ENCODE measurements around the gene NAALADL1. TPM values are rescaled to one million over a fixed set of nuclear protein-coding genes. Genes with fewer than 3 reads are reported as not detected.

The NAALADL1 gene
- total RNA-seq, 5 donors from 2014 or later (not counting 1 experiment from before 2014, with no cell fraction given), result 10.2 to 30.1 (median 26.1) TPM

DNA sequence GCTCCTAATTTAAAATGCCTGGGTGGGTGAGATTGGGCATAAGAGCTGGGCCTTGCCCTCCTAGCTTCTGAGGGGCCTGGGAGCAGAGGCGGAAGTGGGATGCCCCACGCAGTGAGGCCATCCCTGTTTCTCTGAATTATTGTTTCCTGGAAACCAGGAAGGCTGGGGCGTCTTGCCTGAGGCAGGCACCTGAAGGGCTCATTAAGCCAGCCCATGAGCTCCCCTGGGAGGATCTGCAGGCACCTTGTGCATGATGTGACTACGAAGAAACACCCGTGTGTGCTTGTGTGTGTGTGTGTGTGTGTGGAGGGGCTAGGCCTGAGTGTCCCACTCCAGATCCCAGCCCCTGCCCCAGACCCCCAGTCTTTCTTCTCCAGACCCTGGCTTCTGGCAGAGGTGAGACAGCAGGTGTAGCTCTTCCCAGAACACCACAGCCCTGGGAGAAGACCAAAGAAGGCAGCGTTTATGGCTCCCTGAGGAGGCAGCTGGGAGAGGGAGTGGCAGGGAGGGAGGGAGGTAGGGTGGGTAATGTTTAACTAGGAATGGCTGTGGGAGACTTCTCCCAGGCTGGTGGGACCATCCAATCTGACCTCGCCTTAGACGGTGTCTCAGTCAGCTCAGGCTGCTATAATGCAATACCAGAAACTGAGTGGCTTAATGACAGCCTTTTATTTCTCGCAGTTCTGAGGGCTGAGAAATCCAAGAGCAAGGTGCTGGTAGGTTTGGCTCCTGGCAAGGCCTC, 59.5 kb downstream of the NAALADL1 start:
- peak in 1 of 4 experiments; percentile 24 for ATAC-seq (replicated peaks in 1 of 4)
- Mint-ChIP-seq H3K9me3 (no peaks in the 10 kb centered on the region), H3K27me3 (peaks cover 1 to 4% of the 10 kb centered on the region in 2 donors), H3K4me1 (peaks cover 9 to 16% (median 12%) of the 10 kb centered on the region in 3 donors), H3K27ac (peak overlapping the region; percentile 41 to 83), H3K4me3 (peak overlapping the region in 1 of 3 donors; percentile 15), H3K36me3 (no peaks in the 10 kb centered on the region)
- H3K27ac ChIP-seq (ENCODE audit: low read length), result no peak overlapping the region
- ChIA-PET POLR2A (no interaction called here), CTCF (no interaction called here)
- no peak for DNase-seq
- H3K27me3 ChIP-seq (replicated peaks in 1 of 2; ENCODE audit: control insufficient read depth in 2 of 2, extremely low read depth in 1 of 2, insufficient read depth in 2 of 2, low read length in 1 of 2), result peaks cover 0 to 42% of the 10 kb centered on the region in 2 experiments
- H3K9me3 ChIP-seq, result no peaks in the 10 kb centered on the region
- no peaks in the 10 kb centered on the region for H3K36me3 ChIP-seq (ENCODE audit: control insufficient read depth in 2 of 2, extremely low read depth in 1 of 2, insufficient read depth in 1 of 2, low read length in 1 of 2)
- H3K4me1 ChIP-seq (ENCODE audit: control insufficient read depth in 1 of 2, extremely low read depth in 1 of 2, insufficient read depth in 2 of 2, low read length in 2 of 2), result peaks cover 0 to 7% of the 10 kb centered on the region in 2 experiments
- WGBS (ENCODE audit: insufficient coverage), result 86% methylated on average over 5 of the region's 9 CpGs
- H3K4me3 ChIP-seq (ENCODE audit: control insufficient read depth in 1 of 2, extremely low read depth in 1 of 2, low read length in 1 of 2), result no peak overlapping the region

DNA sequence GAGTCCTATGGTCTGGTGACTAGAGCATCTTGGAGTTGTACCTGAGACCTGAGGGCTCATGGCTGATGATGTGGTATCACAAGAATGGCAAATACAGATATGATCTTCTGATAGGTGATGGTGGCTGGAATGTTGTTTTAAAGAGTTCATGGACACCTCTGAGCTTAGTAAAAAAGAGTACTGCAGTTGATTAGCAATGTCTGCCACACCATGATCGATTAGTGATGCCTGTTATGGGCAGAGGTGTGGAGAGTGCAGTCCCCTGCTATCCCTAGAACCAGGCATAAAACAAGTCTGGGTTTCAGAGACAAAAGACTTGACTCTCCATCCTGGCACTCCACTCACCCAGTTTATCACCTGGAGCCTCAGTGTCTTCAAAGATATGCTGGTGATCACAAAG, 60.2 kb downstream of the NAALADL1 start:
- Histone ChIP-seq H3K27me3 (replicated peaks in 1 of 2; ENCODE audit: control insufficient read depth in 2 of 2, extremely low read depth in 1 of 2, insufficient read depth in 2 of 2, low read length in 1 of 2) (peaks cover 0 to 35% of the 10 kb centered on the region in 2 experiments), H3K36me3 (ENCODE audit: control insufficient read depth in 2 of 2, extremely low read depth in 1 of 2, insufficient read depth in 1 of 2, low read length in 1 of 2) (no peaks in the 10 kb centered on the region), H3K9me3 (no peaks in the 10 kb centered on the region), H3K4me1 (ENCODE audit: control insufficient read depth in 1 of 2, extremely low read depth in 1 of 2, insufficient read depth in 2 of 2, low read length in 2 of 2) (peaks cover 0 to 7% of the 10 kb centered on the region in 2 experiments), H3K27ac (ENCODE audit: low read length) (no peak overlapping the region), H3K4me3 (ENCODE audit: control insufficient read depth in 1 of 2, extremely low read depth in 1 of 2, low read length in 1 of 2) (no peak overlapping the region)
- peaks cover 1 to 4% of the 10 kb centered on the region in 2 donors for H3K27me3 Mint-ChIP-seq
- WGBS (ENCODE audit: insufficient coverage), result no CpG with 5 or more reads among the region's 1 CpG
- H3K9me3 Mint-ChIP-seq, result no peaks in the 10 kb centered on the region
- ChIA-PET POLR2A (no interaction called here), CTCF (no interaction called here)
- no peak for DNase-seq
- peaks cover 9 to 16% (median 12%) of the 10 kb centered on the region in 3 donors for H3K4me1 Mint-ChIP-seq
- ATAC-seq (replicated peaks in 1 of 4), result no peak
- peak overlapping the region in 1 of 3 donors; percentile 15 for H3K4me3 Mint-ChIP-seq
- H3K36me3 Mint-ChIP-seq, result no peaks in the 10 kb centered on the region
- H3K27ac Mint-ChIP-seq, result peak overlapping the region; percentile 41 to 83

DNA sequence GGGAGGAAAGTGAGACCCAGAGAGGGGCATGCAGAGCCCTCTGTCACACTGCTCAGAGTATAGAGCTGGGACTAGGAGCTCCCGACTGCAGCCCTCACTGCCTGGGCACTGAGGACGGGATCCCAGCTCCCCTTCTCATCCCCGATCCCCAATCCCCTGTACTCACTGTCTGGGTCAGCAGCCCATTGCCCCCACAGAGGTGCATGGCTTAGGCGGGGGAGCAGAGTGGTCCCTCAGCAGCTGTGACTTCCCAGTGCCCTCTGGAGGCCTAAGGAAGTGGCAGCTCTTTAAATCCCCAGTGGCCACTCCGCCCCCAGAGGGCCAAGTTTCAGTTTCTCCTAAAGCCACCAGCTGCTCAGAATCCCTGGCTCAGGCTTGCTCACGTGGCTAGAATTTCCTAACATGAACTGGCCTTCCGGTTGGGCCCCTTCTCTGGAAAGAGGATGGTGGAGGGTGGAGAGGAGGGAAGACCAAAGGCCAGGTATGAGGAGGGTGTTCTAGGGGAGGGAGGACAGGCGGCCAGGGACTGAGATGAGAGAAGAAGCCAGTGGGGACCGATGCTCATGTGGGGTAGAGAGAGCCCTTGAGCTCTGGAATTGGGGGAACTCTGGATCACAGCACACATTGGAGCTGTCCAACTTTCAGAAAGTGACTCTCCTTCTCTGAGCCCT, 61.5 kb downstream of the NAALADL1 start, which contains the start of gene BATF2:
Gene BATF2, minus strand, starts transcription at position 262 of the 671 bp plus-strand sequence. Its CDS starts 57 bp downstream, at position 205.
- CTCF ChIA-PET, result interaction anchor here (0.7 to 0.9 kb wide), 2 partner anchors 148 to 185 kb away, joined by 3 read pairs; no protein-coding TSS in a partner anchor
- ATAC-seq (replicated peaks in 1 of 4), result peak in 1 of 4 experiments; percentile 38
- peaks cover 1 to 4% of the 10 kb centered on the region in 2 donors for H3K27me3 Mint-ChIP-seq
- Histone ChIP-seq H3K27me3 (replicated peaks in 1 of 2; ENCODE audit: control insufficient read depth in 2 of 2, extremely low read depth in 1 of 2, insufficient read depth in 2 of 2, low read length in 1 of 2) (peaks cover 0 to 28% of the 10 kb centered on the region in 2 experiments), H3K9me3 (no peaks in the 10 kb centered on the region), H3K4me1 (ENCODE audit: control insufficient read depth in 1 of 2, extremely low read depth in 1 of 2, insufficient read depth in 2 of 2, low read length in 2 of 2) (peaks cover 0 to 7% of the 10 kb centered on the region in 2 experiments), H3K36me3 (ENCODE audit: control insufficient read depth in 2 of 2, extremely low read depth in 1 of 2, insufficient read depth in 1 of 2, low read length in 1 of 2) (no peaks in the 10 kb centered on the region), H3K27ac (ENCODE audit: low read length) (no peak within 1 kb of the TSS), H3K4me3 (ENCODE audit: control insufficient read depth in 1 of 2, extremely low read depth in 1 of 2, low read length in 1 of 2) (no peak within 1 kb of the TSS)
- WGBS (ENCODE audit: insufficient coverage), result 32% methylated on average over 8 of the region's 9 CpGs
- no peak within 1 kb of the TSS for H3K4me3 Mint-ChIP-seq
- H3K9me3 Mint-ChIP-seq, result no peaks in the 10 kb centered on the region
- H3K27ac Mint-ChIP-seq, result no peak within 1 kb of the TSS
- POLR2A ChIA-PET, result no interaction called here
- no peaks in the 10 kb centered on the region for H3K36me3 Mint-ChIP-seq
- DNase-seq, result peak in 3 of 35 experiments; percentile 3 to 23 (median 22)
- H3K4me1 Mint-ChIP-seq, result peaks cover 9 to 16% (median 12%) of the 10 kb centered on the region in 3 donors

DNA sequence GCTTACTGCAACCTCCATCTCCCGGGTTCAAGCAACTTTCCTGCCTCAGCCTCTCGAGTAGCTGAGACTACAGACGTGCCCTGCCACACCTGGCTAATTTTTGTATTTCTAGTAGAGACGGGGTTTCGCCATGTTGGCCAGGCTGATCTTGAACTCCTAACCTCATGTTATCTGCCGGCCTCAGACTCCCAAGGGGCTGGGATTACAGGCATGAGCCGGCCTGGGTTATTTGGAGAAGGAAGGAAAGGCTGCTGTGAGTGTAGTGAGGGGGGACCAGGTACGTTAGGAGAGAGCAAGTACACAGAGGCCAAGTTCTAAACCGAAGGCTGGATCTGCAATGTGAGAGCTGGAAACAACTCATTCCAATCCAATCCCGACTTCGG, 62.0 kb downstream of the NAALADL1 start:
- WGBS (ENCODE audit: insufficient coverage), result 63% methylated on average over 4 of the region's 11 CpGs
- H3K27ac ChIP-seq (ENCODE audit: low read length), result no peak overlapping the region
- H3K27ac Mint-ChIP-seq, result no peak overlapping the region

More for the DNA sequence above, 62.0 kb downstream of the NAALADL1 start:
- H3K9me3 Mint-ChIP-seq, result no peaks in the 10 kb centered on the region
- H3K4me1 ChIP-seq (ENCODE audit: control insufficient read depth in 1 of 2, extremely low read depth in 1 of 2, insufficient read depth in 2 of 2, low read length in 2 of 2), result peaks cover 0 to 7% of the 10 kb centered on the region in 2 experiments
- DNase-seq, result no peak
- no peaks in the 10 kb centered on the region for H3K9me3 ChIP-seq
- H3K4me3 ChIP-seq (ENCODE audit: control insufficient read depth in 1 of 2, extremely low read depth in 1 of 2, low read length in 1 of 2), result no peak overlapping the region
- ChIA-PET CTCF (interaction anchor here in 1 of 2 donors (0.9 kb wide), 1 partner anchor 186 kb away, joined by 3 read pairs; no protein-coding TSS in a partner anchor), POLR2A (no interaction called here)
- no peaks in the 10 kb centered on the region for H3K36me3 Mint-ChIP-seq
- H3K4me3 Mint-ChIP-seq, result no peak overlapping the region
- no peak for ATAC-seq (replicated peaks in 1 of 4)
- no peaks in the 10 kb centered on the region for H3K36me3 ChIP-seq (ENCODE audit: control insufficient read depth in 2 of 2, extremely low read depth in 1 of 2, insufficient read depth in 1 of 2, low read length in 1 of 2)
- peaks cover 9 to 18% (median 12%) of the 10 kb centered on the region in 3 donors for H3K4me1 Mint-ChIP-seq
- H3K27me3 Mint-ChIP-seq, result peaks cover 1 to 4% of the 10 kb centered on the region in 2 donors
- H3K27me3 ChIP-seq (replicated peaks in 1 of 2; ENCODE audit: control insufficient read depth in 2 of 2, extremely low read depth in 1 of 2, insufficient read depth in 2 of 2, low read length in 1 of 2), result peaks cover 0 to 24% of the 10 kb centered on the region in 2 experiments

Other genes with a start within 250 kb of the NAALADL1 start
- 10 to 100 TPM; 31.7 to 62.0 (median 49.6) TPM for gene MEN1, start 248.0 kb downstream of the NAALADL1 start, total RNA-seq
- 10 to 100 TPM in 1 of 5 donors, 1 to 10 TPM in 4; 7.4 to 10.5 (median 9.1) TPM for gene CDC42BPG, start 213.9 kb downstream of the NAALADL1 start, total RNA-seq
- gene EHD1, start 179.9 kb downstream of the NAALADL1 start, total RNA-seq, result 100 to 1,000 TPM; 126 to 286 (median 269) TPM
- 100 to 1,000 TPM in 1 of 5 donors, 10 to 100 TPM in 4; 50.9 to 165 (median 55.4) TPM for gene ATG2A, start 141.3 kb downstream of the NAALADL1 start, total RNA-seq
- 10 to 100 TPM; 15.3 to 25.4 (median 17.2) TPM for gene PPP2R5B, start 133.9 kb downstream of the NAALADL1 start, total RNA-seq
- under 1 TPM in 1 of 5 donors, not detected in 4; 0.90 TPM for gene GPHA2, start 122.7 kb downstream of the NAALADL1 start, total RNA-seq
- gene MAJIN, start 86.4 kb downstream of the NAALADL1 start, total RNA-seq, result 1 to 10 TPM in 1 of 5 donors, under 1 TPM in 3, not detected in 1; 0.44 to 1.8 (median 0.82) TPM
- under 1 TPM in 2 of 5 donors, not detected in 3; 0.09 to 0.26 TPM for gene BATF2, start 61.6 kb downstream of the NAALADL1 start, total RNA-seq
- gene ARL2, start 44.4 kb downstream of the NAALADL1 start, total RNA-seq, result 10 to 100 TPM; 19.7 to 44.3 (median 39.5) TPM
- gene SNX15, start 31.1 kb downstream of the NAALADL1 start, total RNA-seq, result 10 to 100 TPM; 19.6 to 28.6 (median 25.4) TPM
- 10 to 100 TPM in 3 of 5 donors, 1 to 10 TPM in 2; 3.1 to 16.9 (median 14.5) TPM for gene SAC3D1, start 17.3 kb downstream of the NAALADL1 start, total RNA-seq
- gene CDCA5, start 25.5 kb upstream of the NAALADL1 start, total RNA-seq, result 1 to 10 TPM; 1.2 to 4.2 (median 1.7) TPM
- gene ZFPL1, start 25.7 kb upstream of the NAALADL1 start, total RNA-seq, result 10 to 100 TPM; 36.5 to 51.8 (median 43.7) TPM
- 100 to 1,000 TPM; 210 to 303 (median 263) TPM for gene VPS51, start 37.7 kb upstream of the NAALADL1 start, total RNA-seq
- gene TM7SF2, start 53.3 kb upstream of the NAALADL1 start, total RNA-seq, result 10 to 100 TPM; 23.7 to 34.2 (median 28.6) TPM
- 10 to 100 TPM in 3 of 5 donors, 1 to 10 TPM in 2; 7.0 to 20.4 (median 18.1) TPM for gene ZNHIT2, start 59.1 kb upstream of the NAALADL1 start, total RNA-seq
- 1,000 to 10,000 TPM; 1,477 to 1,924 (median 1,724) TPM for gene FAU, start 63.6 kb upstream of the NAALADL1 start, total RNA-seq
- gene MRPL49, start 63.8 kb upstream of the NAALADL1 start, total RNA-seq, result 10 to 100 TPM; 48.3 to 58.8 (median 55.1) TPM
- gene SYVN1, start 76.0 kb upstream of the NAALADL1 start, total RNA-seq, result 10 to 100 TPM; 63.8 to 77.7 (median 68.8) TPM
- gene SPDYC, start 111.7 kb upstream of the NAALADL1 start, total RNA-seq, result not detected
- gene CAPN1, start 123.4 kb upstream of the NAALADL1 start, total RNA-seq, result 100 to 1,000 TPM in 4 of 5 donors, 10 to 100 TPM in 1; 98.4 to 171 (median 143) TPM
- 10 to 100 TPM; 15.1 to 24.2 (median 20.4) TPM for gene POLA2, start 203.4 kb upstream of the NAALADL1 start, total RNA-seq